ENCODE results near the gene LAGE3. TPM values are rescaled to one million over a fixed set of nuclear protein-coding genes. Genes with fewer than 3 reads are reported as not detected.

The LAGE3 gene
- total RNA-seq, 4 donors from 2014 or later: 16.3 to 21.3 (median 17.2) TPM

GRCh38 chrX:154465601-154466000 is 13.5 kb downstream of the LAGE3 start:
- H3K4me1 ChIP-seq: no peaks in the 10 kb centered on the region

GRCh38 chrX:154464806-154465365 is 14.2 kb downstream of the LAGE3 start:
- TF ChIP-seq POLR2A (IDR thresholded peaks at IDR 0.05) (no peak), EP300 (IDR thresholded peaks at IDR 0.05) (no peak), POLR2AphosphoS5 (IDR thresholded peaks at IDR 0.05) (no peak), CTCF (IDR thresholded peaks at IDR 0.05) (no peak)
- Histone ChIP-seq H3K27me3 (no peaks in the 10 kb centered on the region), H3K4me3 (no peak overlapping the region), H3K36me3 (peaks cover 0 to 92% of the 10 kb centered on the region in 2 donors), H3K4me1 (peaks cover 0 to 2% (median 0%) of the 10 kb centered on the region in 3 donors), H3K27ac (no peak overlapping the region), H3K9me3 (no peaks in the 10 kb centered on the region)
- ATAC-seq: no peak
- WGBS, 2 donors (ENCODE audit: low coverage in 1 of 2): no CpG with 5 or more reads among the region's 28 CpGs

More at GRCh38 chrX:154465601-154466000, 13.5 kb downstream of the LAGE3 start:
- no peaks in the 10 kb centered on the region for H3K9me3 ChIP-seq
- no peak overlapping the region for H3K27ac ChIP-seq
- no peak for ATAC-seq
- no peak overlapping the region for H3K4me3 ChIP-seq
- no CpG with 5 or more reads among the region's 14 CpGs for WGBS, 2 donors (ENCODE audit: low coverage in 1 of 2)
- TF ChIP-seq POLR2AphosphoS5 (IDR thresholded peaks at IDR 0.05): no peak
- TF ChIP-seq EP300 (IDR thresholded peaks at IDR 0.05): no peak
- no peak for TF ChIP-seq POLR2A (IDR thresholded peaks at IDR 0.05)
- no peak for TF ChIP-seq CTCF (IDR thresholded peaks at IDR 0.05)
- H3K36me3 ChIP-seq: peaks cover 0 to 96% of the 10 kb centered on the region in 2 donors
- no peaks in the 10 kb centered on the region for H3K27me3 ChIP-seq

- peaks cover 0 to 13% (median 0%) of the 10 kb centered on the region in 3 donors for H3K4me1 ChIP-seq
- TF ChIP-seq POLR2AphosphoS5 (IDR thresholded peaks at IDR 0.05): no peak
- no peak for TF ChIP-seq POLR2A (IDR thresholded peaks at IDR 0.05)
- H3K36me3 ChIP-seq: peaks cover 0 to 80% of the 10 kb centered on the region in 2 donors
- no peaks in the 10 kb centered on the region for H3K27me3 ChIP-seq
- WGBS, 2 donors (ENCODE audit: low coverage in 1 of 2): no CpG with 5 or more reads among the region's 36 CpGs
- H3K27ac ChIP-seq: no peak overlapping the region
- no peaks in the 10 kb centered on the region for H3K9me3 ChIP-seq
- ATAC-seq: no peak
- H3K4me3 ChIP-seq: no peak overlapping the region
Measured at GRCh38 chrX:154463611-154464220, 15.4 kb downstream of the LAGE3 start.

GRCh38 chrX:154462396-154462795 is 16.7 kb downstream of the LAGE3 start:
- ATAC-seq: no peak
- H3K36me3 ChIP-seq: peaks cover 0 to 67% of the 10 kb centered on the region in 2 donors
- 40 to 66% methylated on average over 2 of the region's 8 CpGs for WGBS, 2 donors (ENCODE audit: low coverage in 1 of 2)

GRCh38 chrX:154460326-154460725 is 18.8 kb downstream of the LAGE3 start:
- WGBS, 2 donors (ENCODE audit: low coverage in 1 of 2): no CpG with 5 or more reads among the region's 26 CpGs
- no peaks in the 10 kb centered on the region for H3K27me3 ChIP-seq
- peaks cover 0 to 46% of the 10 kb centered on the region in 2 donors for H3K36me3 ChIP-seq
- H3K27ac ChIP-seq: peak overlapping the region in 1 of 4 donors; percentile 82
- peak overlapping the region in 1 of 2 donors; percentile 64 for H3K4me3 ChIP-seq
- H3K9me3 ChIP-seq: no peaks in the 10 kb centered on the region
- TF ChIP-seq CTCF (IDR thresholded peaks at IDR 0.05) (no peak), POLR2A (IDR thresholded peaks at IDR 0.05) (no peak), POLR2AphosphoS5 (IDR thresholded peaks at IDR 0.05) (no peak), EP300 (IDR thresholded peaks at IDR 0.05) (no peak)
- H3K4me1 ChIP-seq: peaks cover 0 to 16% (median 0%) of the 10 kb centered on the region in 3 donors
- ATAC-seq: no peak

More at GRCh38 chrX:154462396-154462795, 16.7 kb downstream of the LAGE3 start:
- no peaks in the 10 kb centered on the region for H3K27me3 ChIP-seq
- H3K4me1 ChIP-seq: peaks cover 0 to 16% (median 0%) of the 10 kb centered on the region in 3 donors
- TF ChIP-seq EP300 (IDR thresholded peaks at IDR 0.05) (no peak), POLR2A (IDR thresholded peaks at IDR 0.05) (no peak), POLR2AphosphoS5 (IDR thresholded peaks at IDR 0.05) (no peak), CTCF (IDR thresholded peaks at IDR 0.05) (no peak)
- H3K4me3 ChIP-seq: no peak overlapping the region
- no peak overlapping the region for H3K27ac ChIP-seq
- H3K9me3 ChIP-seq: no peaks in the 10 kb centered on the region

Data from gastroesophageal sphincter (tissue), 4 donors.